Thyroid gland (tissue), 4 donors: Measurements from ENCODE around the gene RALGPS2.

ENCODE experiments used
- POLR2A ChIP-seq, 2 donors: fragments of 450-650 bp; IDR thresholded peaks; one replicate each; pipeline ENCODE4 v1.6.1; 2017; ENCODE audit warnings: antibody characterized with exemption in 2 of 2, mild to moderate bottlenecking in 2 of 2, moderate library complexity in 1 of 2
- TF ChIP-seq, protein P1 (sequence below), 6 experiments: fragments of 200-600 bp in 3 of 6; fragments of 450-650 bp in 3 of 6; sonication (generic) in 3 of 6; IDR thresholded peaks; one replicate each; pipeline ENCODE4 v1.5.1; 2016 to 2019; ENCODE audit warnings: antibody characterized with exemption in 6 of 6, mild to moderate bottlenecking in 2 of 6, inconsistent platforms in 1 of 6, moderate library complexity in 1 of 6

DNA sequence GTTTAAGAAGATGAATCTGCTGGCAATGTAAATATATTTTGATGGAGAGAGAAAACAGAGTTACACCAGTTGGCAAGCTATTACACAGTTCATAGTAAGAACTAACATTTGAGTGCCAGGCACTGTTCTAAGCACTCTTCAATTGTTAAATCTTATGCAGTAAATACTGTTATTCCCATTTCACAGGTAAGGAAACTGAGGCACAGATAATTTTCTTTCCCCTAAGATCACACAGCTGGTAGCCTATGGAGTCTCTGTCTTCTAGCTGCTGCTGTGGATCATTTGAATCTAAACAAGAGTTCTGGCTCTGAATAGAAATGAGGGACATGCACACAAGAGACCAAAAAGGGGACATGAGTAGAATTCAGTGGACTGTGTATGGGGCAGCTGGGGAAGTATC, 137.8 kb downstream of the RALGPS2 start:
- TF ChIP-seq, protein P1, sequence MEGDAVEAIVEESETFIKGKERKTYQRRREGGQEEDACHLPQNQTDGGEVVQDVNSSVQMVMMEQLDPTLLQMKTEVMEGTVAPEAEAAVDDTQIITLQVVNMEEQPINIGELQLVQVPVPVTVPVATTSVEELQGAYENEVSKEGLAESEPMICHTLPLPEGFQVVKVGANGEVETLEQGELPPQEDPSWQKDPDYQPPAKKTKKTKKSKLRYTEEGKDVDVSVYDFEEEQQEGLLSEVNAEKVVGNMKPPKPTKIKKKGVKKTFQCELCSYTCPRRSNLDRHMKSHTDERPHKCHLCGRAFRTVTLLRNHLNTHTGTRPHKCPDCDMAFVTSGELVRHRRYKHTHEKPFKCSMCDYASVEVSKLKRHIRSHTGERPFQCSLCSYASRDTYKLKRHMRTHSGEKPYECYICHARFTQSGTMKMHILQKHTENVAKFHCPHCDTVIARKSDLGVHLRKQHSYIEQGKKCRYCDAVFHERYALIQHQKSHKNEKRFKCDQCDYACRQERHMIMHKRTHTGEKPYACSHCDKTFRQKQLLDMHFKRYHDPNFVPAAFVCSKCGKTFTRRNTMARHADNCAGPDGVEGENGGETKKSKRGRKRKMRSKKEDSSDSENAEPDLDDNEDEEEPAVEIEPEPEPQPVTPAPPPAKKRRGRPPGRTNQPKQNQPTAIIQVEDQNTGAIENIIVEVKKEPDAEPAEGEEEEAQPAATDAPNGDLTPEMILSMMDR (IDR thresholded peaks at IDR 0.05) = no peak
- TF ChIP-seq POLR2A (IDR thresholded peaks at IDR 0.05) = no peak
